ENCODE data around the gene LCN15.

GRCh38 chr9:136740491-136740890 lies 23.8 kb downstream of the LCN15 start:
- no peak for TF ChIP-seq CTCF (IDR thresholded peaks at IDR 0.05)
- no peak for TF ChIP-seq POLR2A (IDR thresholded peaks at IDR 0.05)
